A673 (cell line): ENCODE measurements around the gene PCNX1. TPM values are rescaled to one million over a fixed set of nuclear protein-coding genes. Genes with fewer than 3 reads are reported as not detected.
"Not testable (repeated sequence)": the region's sequence is repeated elsewhere in the genome, so short reads cannot be mapped to it uniquely, and the experiment has no call there.

ENCODE experiments used
- Bru-seq: library from RNA; stranded (reverse); fragments of 400-500 nt; gene quantifications from one replicate; lab custom pipeline; 2021; lab: Mats Ljungman, UMichigan
- BruChase-seq, 2 experiments: library from RNA; stranded (reverse); fragments of 400-500 nt; gene quantifications; one replicate each; lab custom pipeline; 2021; lab: Mats Ljungman, UMichigan
- BruUV-seq: library from RNA; stranded (reverse); fragments of 400-500 nt; replicated peaks from 2 replicates; lab custom pipeline; 2021; lab: Mats Ljungman, UMichigan
- CTCF ChIA-PET: fragments of 300-600 bp; sonication (Branson Sonifier 250); formaldehyde crosslinking; loops from one replicate; lab custom pipeline; 2022; ENCODE audit warnings: antibody characterized with exemption; lab: Charles Lee
- POLR2A ChIA-PET: fragments of 300-600 bp; sonication (Branson Sonifier 250); formaldehyde crosslinking; loops from one replicate; lab custom pipeline; 2022; ENCODE audit warnings: antibody characterized with exemption; ENCODE audit not compliant: low non-redundant PET; lab: Charles Lee
- DNase-seq: peaks from one replicate; pipeline ENCODE4 v3.0.0-alpha.2; 2015; ENCODE audit warnings: low spot score
- H3K27ac ChIP-seq: fragments of 200-600 bp; sonication (generic); 2 replicates; pipeline ENCODE4 v1.5.1; 2016; ENCODE audit warnings: mixed run types, low read depth, mild to moderate bottlenecking, mixed read lengths, antibody characterized with exemption, low read length; ENCODE audit not compliant: poor library complexity, severe bottlenecking
- H3K27me3 ChIP-seq: fragments of 200-600 bp; sonication (generic); replicated peaks from 2 replicates; pipeline ENCODE4 v1.6.1; 2017; ENCODE audit warnings: mixed run types, low read depth, mild to moderate bottlenecking, mixed read lengths, antibody characterized with exemption, low read length; ENCODE audit not compliant: insufficient read depth, poor library complexity
- H3K36me3 ChIP-seq: fragments of 200-600 bp; sonication (generic); 2 replicates; pipeline ENCODE4 v1.6.1; 2016; ENCODE audit warnings: mixed run types, mild to moderate bottlenecking, mixed read lengths, antibody characterized with exemption, low read length; ENCODE audit not compliant: insufficient read depth, poor library complexity, severe bottlenecking
- H3K4me1 ChIP-seq: fragments of 200-600 bp; sonication (generic); 2 replicates; pipeline ENCODE4 v1.6.1; 2017; ENCODE audit warnings: mixed run types, mild to moderate bottlenecking, mixed read lengths, antibody characterized with exemption, low read length; ENCODE audit not compliant: insufficient read depth, poor library complexity, severe bottlenecking
- H3K4me3 ChIP-seq: fragments of 200-600 bp; sonication (generic); 2 replicates; pipeline ENCODE4 v1.5.1; 2016; ENCODE audit warnings: low read depth, mixed run types, mild to moderate bottlenecking, mixed read lengths, low read length; ENCODE audit not compliant: poor library complexity, severe bottlenecking
- H3K9me3 ChIP-seq: fragments of 200-600 bp; sonication (generic); 2 replicates; pipeline ENCODE4 v1.6.1; 2016; ENCODE audit warnings: mixed run types, low read depth, mild to moderate bottlenecking, mixed read lengths, antibody characterized with exemption, low read length; ENCODE audit not compliant: poor library complexity, severe bottlenecking
- EZH2 ChIP-seq: fragments of 200-600 bp; sonication (generic); IDR thresholded peaks from 2 replicates; pipeline ENCODE4 v1.6.1; 2017; ENCODE audit warnings: borderline replicate concordance, low read depth, mild to moderate bottlenecking, mixed read lengths, antibody characterized with exemption, low read length; ENCODE audit not compliant: poor library complexity, severe bottlenecking
- intact Hi-C: fragments of 100-400 bp; cut with micrococcal nuclease; formaldehyde crosslinking; loops from one replicate; pipeline ENCODE4 v1.10.0; 2022; ENCODE audit not compliant: unreplicated experiment
- long read RNA-seq: library from polyadenylated mRNA; stranded (forward); transcript quantifications from one replicate; pipeline ENCODE4 v2.0.0, GENCODE V29; 2022
- total RNA-seq: library from RNA; stranded (reverse); gene quantifications from 2 replicates; pipeline ENCODE4 v1.2.3, GENCODE V29; 2021
- TF ChIP-seq, protein P1 (sequence below): fragments of 300-800, 200-600 bp; sonication (generic); conservative IDR thresholded peaks from 2 replicates; pipeline ENCODE4 v1.5.1; 2017; ENCODE audit warnings: low read depth, mild to moderate bottlenecking, antibody characterized with exemption, low read length, moderate library complexity, mixed read lengths

PCNX1 gene
- total RNA-seq: 46.8 and 60.7 TPM in 2 replicates
- Bru-seq, nascent RNA: percentile 95 among the genes with signal in this experiment
- percentile 89 among the genes with signal in this experiment for BruChase-seq, experiment 1, labeled RNA remaining after a 2-hour chase
- BruChase-seq, experiment 2, labeled RNA remaining after a 6-hour chase: percentile 83 among the genes with signal in this experiment
- long read RNA-seq, full-length matches to known transcripts: 1 of 16 reads
- long read RNA-seq, partial matches to known transcripts: 9 of 16 reads
- long read RNA-seq, other reads (novel, unspliced or antisense): 6 of 16 reads

DNA sequence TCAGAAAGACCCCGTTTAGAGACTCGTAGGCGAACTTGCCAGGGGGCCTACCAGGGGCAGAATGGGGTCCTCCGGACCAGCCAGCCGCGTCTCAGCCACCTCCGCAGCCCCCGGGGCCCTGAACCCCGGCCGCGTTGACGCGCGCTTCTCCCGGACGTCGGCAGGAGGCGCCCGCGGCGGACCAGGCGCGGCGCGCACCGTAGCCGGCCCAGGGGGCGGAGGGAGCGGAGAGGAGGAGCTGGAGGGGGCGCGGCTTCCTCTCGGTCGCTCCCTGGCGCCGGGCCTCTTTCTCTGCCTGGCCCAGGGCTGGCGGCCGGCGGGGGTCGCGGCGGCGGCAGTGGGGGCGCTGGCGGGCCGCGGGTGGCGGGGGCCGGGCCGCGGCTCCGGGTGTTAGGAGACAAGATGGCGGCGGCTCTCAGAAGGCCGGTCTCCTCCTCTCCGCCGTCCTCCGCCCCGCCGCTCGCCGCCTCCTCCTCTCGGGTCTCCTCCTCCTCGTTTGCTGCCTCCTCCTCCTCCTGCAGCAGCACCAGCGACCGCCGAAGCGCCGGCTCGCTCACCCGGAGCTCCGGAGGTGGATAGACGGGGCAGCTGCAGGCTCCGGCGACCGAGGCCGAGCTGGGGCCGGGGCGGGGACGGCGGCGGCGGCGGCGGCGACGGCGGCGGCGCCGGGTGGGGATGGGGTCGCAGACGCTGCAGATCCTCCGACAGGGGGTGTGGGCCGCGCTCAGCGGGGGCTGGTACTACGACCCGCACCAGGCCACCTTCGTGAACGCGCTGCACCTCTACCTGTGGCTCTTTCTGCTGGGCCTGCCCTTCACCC is at the start of gene PCNX1:
TSS of gene PCNX1 (plus strand) at position 284 of the 820 bp plus-strand sequence. CDS start at position 676, 392 bp downstream.
- POLR2A ChIA-PET: interaction anchor here (0.6 kb wide), 1 partner anchor 19 kb away, joined by 5 read pairs; no protein-coding TSS in a partner anchor
- no peak for TF ChIP-seq EZH2
- TF ChIP-seq, protein P1, sequence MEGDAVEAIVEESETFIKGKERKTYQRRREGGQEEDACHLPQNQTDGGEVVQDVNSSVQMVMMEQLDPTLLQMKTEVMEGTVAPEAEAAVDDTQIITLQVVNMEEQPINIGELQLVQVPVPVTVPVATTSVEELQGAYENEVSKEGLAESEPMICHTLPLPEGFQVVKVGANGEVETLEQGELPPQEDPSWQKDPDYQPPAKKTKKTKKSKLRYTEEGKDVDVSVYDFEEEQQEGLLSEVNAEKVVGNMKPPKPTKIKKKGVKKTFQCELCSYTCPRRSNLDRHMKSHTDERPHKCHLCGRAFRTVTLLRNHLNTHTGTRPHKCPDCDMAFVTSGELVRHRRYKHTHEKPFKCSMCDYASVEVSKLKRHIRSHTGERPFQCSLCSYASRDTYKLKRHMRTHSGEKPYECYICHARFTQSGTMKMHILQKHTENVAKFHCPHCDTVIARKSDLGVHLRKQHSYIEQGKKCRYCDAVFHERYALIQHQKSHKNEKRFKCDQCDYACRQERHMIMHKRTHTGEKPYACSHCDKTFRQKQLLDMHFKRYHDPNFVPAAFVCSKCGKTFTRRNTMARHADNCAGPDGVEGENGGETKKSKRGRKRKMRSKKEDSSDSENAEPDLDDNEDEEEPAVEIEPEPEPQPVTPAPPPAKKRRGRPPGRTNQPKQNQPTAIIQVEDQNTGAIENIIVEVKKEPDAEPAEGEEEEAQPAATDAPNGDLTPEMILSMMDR: peak; percentile 68
- DNase-seq: peak; percentile 92
- H3K27me3 ChIP-seq: no peaks in the 10 kb centered on the region
- CTCF ChIA-PET: interaction anchor here (0.6 to 1.3 kb wide), 12 partner anchors 9 to 99 kb away, joined by 3 to 14 read pairs (median 4); no protein-coding TSS in a partner anchor
- H3K4me1 ChIP-seq: peaks cover 56% of the 10 kb centered on the region
- peak within 1 kb of the TSS; percentile 87 for H3K27ac ChIP-seq
- no peaks in the 10 kb centered on the region for H3K9me3 ChIP-seq
- H3K4me3 ChIP-seq: peak within 1 kb of the TSS; percentile 93
- H3K36me3 ChIP-seq: no peaks in the 10 kb centered on the region
- intact Hi-C loops: loop anchor here (2.0 to 5.0 kb wide), 4 partner anchors 47 to 91 kb away; no protein-coding TSS in a partner anchor
- BruUV-seq: no TSS peak

DNA sequence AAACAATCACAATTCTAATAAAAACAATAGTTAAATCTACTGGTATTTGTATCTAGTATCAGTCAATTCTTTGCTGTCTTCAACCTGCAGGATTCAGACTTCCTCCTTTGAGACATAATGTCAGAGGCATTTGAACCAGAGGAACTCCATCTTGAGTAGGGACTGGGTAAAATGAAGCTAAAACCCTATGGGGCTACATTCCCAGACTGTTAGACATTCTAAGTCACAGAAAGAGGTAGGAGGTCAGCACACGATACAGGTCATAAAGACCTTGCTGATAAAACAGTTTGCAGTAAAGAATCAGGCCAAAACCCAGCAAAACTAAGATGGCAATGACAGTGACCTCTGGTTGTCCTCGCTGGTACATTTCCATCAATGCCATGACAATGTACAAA is 49.8 kb upstream of the PCNX1 start:
- H3K9me3 ChIP-seq: no peaks in the 10 kb centered on the region
- POLR2A ChIA-PET: no interaction called here
- H3K4me1 ChIP-seq: peaks cover 28% of the 10 kb centered on the region
- H3K36me3 ChIP-seq: no peaks in the 10 kb centered on the region
- H3K27me3 ChIP-seq: no peaks in the 10 kb centered on the region
- no peak overlapping the region for H3K27ac ChIP-seq
- intact Hi-C loops: no loop called here
- BruUV-seq: no TSS peak
- no peak for DNase-seq
- no peak overlapping the region for H3K4me3 ChIP-seq
- TF ChIP-seq EZH2: no peak
- TF ChIP-seq, protein P1: no peak
- CTCF ChIA-PET: no interaction called here

DNA sequence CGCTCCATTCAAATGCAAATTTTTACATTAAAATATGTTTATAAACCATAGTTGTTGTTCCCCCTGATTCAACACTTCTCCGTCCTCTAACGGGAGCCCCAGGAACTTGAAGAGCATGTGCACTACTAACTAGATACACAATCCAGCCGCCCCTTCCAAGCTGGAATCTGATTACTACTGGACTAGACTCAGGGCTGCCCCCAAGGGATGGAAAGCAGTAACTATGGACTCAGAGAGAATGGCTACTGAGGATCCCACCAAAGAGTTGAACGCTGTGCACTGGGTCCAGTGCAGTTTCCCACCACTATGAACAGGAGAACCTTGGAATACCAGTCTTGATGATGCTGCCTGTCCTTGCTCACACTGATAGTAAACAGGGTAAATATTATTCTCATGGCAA is 48.6 kb upstream of the PCNX1 start:
- POLR2A ChIA-PET: interaction anchor here (0.7 kb wide), 1 partner anchor 8 kb away, joined by 3 read pairs; no protein-coding TSS in a partner anchor
- no peaks in the 10 kb centered on the region for H3K9me3 ChIP-seq
- no TSS peak for BruUV-seq
- CTCF ChIA-PET: no interaction called here
- peaks cover 28% of the 10 kb centered on the region for H3K4me1 ChIP-seq
- intact Hi-C loops: no loop called here
- H3K27me3 ChIP-seq: no peaks in the 10 kb centered on the region
- peak overlapping the region; percentile 77 for H3K27ac ChIP-seq
- H3K4me3 ChIP-seq: no peak overlapping the region
- TF ChIP-seq, protein P1: peak; percentile 41
- no peak for TF ChIP-seq EZH2
- no peaks in the 10 kb centered on the region for H3K36me3 ChIP-seq
- no peak for DNase-seq

DNA sequence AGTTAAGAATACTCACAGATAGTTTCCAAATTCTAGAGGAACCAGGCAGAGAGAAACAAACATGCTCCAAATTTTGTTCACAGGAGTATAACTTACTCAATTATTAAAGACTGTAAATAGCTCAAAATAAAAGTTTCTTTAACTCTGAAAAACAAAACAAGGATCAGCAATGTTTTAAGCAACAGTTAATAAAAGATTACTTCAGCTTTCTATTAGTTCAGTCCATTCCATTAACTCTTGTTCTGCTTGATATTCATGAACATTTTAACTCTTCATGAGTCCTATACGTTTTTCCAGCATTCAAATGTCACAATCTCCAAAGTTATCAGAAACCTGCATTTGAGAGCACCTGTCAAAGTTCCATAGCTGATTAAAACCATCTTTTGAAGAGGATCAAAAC is 40.3 kb upstream of the PCNX1 start:
- CTCF ChIA-PET, H3K4me1 ChIP-seq, H3K36me3 ChIP-seq, H3K27me3 ChIP-seq, intact Hi-C loops, H3K27ac ChIP-seq, POLR2A ChIA-PET, DNase-seq, H3K4me3 ChIP-seq, BruUV-seq: not testable (repeated sequence)
- H3K9me3 ChIP-seq: peaks cover 15% of the 10 kb centered on the region
